Smooth muscle cell of the brain vasculature (primary cell): ENCODE data around the gene ZBTB2.
"Not testable (repeated sequence)": the region's sequence is repeated elsewhere in the genome, so short reads cannot be mapped to it uniquely, and the experiment has no call there.

Experiments used
- DNase-seq: peaks from one replicate; pipeline ENCODE4 v3.0.0-alpha.2; 2012; ENCODE audit warnings: low read depth, low spot score

The ZBTB2 gene

GRCh38 chr6:151370509-151371078, 20.8 kb downstream of the ZBTB2 start:
- DNase-seq, result no peak

- DNase-seq, result no peak
These were observed 26.1 kb downstream of the ZBTB2 start for GRCh38 chr6:151365233-151365632.

DNA sequence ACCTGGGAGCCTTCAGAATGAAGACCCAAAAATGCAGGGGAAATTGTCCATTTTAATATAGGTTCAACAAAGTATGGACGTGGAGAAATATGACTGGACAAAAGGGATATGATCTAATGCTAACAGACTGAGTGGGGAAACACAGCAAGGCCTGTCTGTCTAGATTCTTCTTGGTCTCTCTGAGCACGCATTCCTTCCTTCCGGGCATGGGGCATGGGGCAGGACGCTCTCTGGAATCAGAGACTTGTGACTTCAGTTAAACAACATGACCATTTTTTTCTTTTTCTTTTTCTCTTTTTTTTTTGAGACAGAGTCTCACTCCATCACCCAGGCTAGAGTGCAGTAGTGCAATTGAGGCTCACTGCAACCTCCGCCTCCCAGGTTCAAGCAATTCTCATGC, 31.9 kb downstream of the ZBTB2 start:
- DNase-seq, result no peak

DNA sequence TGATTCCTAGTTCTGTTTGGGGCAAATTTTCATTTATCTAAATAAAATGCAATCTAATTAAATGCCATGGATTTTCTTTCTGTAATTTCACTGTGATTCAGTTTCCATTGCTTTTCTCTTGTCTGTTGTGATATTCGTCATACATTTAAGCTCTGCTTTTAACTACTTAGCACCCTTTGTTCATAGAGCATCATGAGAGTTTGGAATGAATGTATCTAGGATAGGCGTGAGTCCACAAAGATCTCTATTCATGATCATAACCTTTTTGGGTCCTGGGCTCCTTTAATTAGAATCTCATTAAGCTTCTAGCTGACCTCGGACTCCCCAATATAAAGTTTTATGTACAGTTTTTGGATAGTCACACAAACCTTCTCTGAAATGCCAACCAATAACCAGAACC, 32.9 kb downstream of the ZBTB2 start:
- DNase-seq, result no peak

GRCh38 chr6:151357758-151358436, 33.5 kb downstream of the ZBTB2 start:
- DNase-seq, result no peak

GRCh38 chr6:151356983-151357382, 34.4 kb downstream of the ZBTB2 start:
- not testable (repeated sequence) for DNase-seq

DNA sequence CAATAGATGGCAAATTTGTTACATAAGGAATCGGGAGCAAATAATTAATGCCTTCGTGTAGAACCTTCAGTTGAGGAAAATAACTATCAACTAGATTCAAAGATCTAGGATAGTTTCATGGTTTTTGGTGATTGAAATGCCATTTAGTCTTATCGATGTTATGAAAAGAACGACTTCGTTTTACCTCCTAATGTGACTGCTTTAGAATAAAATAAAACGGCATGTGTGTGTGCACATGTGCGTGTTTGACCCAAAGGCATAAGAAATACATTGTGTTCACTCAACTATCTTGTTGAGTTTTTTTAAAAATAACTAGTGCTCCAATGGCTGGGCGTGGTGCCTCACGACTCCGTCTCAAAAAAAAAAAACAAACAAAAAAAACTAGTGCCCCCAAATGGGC, 37.6 kb downstream of the ZBTB2 start:
- no peak for DNase-seq

DNA sequence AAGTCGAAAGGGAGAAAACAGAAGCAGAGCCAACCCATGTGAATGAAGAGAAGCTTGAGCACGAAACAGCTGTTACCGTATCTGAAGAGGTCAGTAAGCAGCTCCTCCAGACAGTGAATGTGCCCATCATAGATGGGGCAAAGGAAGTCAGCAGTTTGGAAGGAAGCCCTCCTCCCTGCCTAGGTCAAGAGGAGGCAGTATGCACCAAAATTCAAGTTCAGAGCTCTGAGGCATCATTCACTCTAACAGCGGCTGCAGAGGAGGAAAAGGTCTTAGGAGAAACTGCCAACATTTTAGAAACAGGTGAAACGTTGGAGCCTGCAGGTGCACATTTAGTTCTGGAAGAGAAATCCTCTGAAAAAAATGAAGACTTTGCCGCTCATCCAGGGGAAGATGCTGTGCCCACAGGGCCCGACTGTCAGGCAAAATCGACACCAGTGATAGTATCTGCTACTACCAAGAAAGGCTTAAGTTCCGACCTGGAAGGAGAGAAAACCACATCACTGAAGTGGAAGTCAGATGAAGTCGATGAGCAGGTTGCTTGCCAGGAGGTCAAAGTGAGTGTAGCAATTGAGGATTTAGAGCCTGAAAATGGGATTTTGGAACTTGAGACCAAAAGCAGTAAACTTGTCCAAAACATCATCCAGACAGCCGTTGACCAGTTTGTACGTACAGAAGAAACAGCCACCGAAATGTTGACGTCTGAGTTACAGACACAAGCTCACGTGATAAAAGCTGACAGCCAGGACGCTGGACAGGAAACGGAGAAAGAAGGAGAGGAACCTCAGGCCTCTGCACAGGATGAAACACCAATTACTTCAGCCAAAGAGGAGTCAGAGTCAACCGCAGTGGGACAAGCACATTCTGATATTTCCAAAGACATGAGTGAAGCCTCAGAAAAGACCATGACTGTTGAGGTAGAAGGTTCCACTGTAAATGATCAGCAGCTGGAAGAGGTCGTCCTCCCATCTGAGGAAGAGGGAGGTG, 38.7 kb downstream of the ZBTB2 start:
- DNase-seq, result no peak

DNA sequence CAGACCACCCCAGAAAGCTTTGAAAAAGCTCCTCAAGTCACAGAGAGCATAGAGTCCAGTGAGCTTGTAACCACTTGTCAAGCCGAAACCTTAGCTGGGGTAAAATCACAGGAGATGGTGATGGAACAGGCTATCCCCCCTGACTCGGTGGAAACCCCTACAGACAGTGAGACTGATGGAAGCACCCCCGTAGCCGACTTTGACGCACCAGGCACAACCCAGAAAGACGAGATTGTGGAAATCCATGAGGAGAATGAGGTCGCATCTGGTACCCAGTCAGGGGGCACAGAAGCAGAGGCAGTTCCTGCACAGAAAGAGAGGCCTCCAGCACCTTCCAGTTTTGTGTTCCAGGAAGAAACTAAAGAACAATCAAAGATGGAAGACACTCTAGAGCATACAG, 39.6 kb downstream of the ZBTB2 start:
- no peak for DNase-seq

DNA sequence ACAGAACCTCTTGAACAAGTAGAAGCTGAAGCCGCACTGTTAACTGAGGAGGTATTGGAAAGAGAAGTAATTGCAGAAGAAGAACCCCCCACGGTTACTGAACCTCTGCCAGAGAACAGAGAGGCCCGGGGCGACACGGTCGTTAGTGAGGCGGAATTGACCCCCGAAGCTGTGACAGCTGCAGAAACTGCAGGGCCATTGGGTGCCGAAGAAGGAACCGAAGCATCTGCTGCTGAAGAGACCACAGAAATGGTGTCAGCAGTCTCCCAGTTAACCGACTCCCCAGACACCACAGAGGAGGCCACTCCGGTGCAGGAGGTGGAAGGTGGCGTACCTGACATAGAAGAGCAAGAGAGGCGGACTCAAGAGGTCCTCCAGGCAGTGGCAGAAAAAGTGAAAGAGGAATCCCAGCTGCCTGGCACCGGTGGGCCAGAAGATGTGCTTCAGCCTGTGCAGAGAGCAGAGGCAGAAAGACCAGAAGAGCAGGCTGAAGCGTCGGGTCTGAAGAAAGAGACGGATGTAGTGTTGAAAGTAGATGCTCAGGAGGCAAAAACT, 40.1 kb downstream of the ZBTB2 start:
- DNase-seq, result no peak

- no peak for DNase-seq
These were observed 40.8 kb downstream of the ZBTB2 start for GRCh38 chr6:151350442-151351145.

GRCh38 chr6:151349651-151350270, 41.6 kb downstream of the ZBTB2 start:
- no peak for DNase-seq

GRCh38 chr6:151342750-151343149, 48.6 kb downstream of the ZBTB2 start:
- not testable (repeated sequence) for DNase-seq

DNA sequence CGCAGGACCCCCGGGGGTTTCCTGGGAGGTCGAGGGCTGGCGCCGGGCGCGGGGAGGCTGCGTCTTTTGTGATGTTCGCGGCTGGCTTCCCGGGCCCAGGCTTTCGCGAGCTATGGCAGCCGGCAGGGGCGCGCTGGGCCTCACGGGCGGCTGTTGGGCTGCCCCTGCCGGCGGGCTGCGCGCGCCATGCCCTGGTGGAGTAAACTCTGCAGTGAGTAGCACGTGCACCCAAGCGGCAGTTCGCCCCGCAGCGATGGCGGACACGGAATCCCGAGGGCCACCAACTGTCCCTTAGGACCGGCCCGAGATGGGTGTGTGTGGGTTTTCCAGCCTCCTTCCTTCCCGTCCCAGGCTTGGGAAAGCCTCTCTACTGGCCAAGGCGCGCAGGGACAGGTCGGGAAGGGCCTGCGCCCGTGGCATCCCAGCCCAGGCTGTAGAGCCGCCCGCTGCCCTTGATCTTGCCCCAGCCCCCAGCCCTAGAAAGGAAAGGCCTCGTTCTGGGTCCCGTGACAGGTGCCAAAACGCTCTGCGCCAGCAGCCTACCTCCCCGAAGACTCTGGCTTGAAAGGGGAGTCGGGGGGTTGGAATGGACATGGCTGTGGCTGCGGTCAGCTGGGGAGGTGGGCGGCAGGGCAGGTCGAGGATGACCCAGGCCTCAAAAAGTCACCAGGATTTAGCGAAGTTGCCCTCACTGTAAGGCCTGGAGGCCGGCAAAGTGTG, 49.7 kb downstream of the ZBTB2 start:
- DNase-seq, result no peak

GRCh38 chr6:151340219-151340978, 51.0 kb downstream of the ZBTB2 start:
- DNase-seq, result no peak

- DNase-seq, result no peak
These were observed 52.0 kb downstream of the ZBTB2 start for GRCh38 chr6:151339369-151339768.

GRCh38 chr6:151338651-151339200, 52.6 kb downstream of the ZBTB2 start:
- DNase-seq, result no peak

GRCh38 chr6:151335930-151336329, 55.4 kb downstream of the ZBTB2 start:
- DNase-seq, result no peak

- peak; percentile 62 for DNase-seq
These were observed 61.1 kb downstream of the ZBTB2 start for GRCh38 chr6:151330130-151330696.
